ENCODE data around the gene HOXA3.

GRCh38 chr7:27172823-27173510 lies 20.6 kb upstream of the HOXA3 start:
- TF ChIP-seq CTCF (IDR thresholded peaks at IDR 0.05; ENCODE audit: low read length) (no peak), EZH2 (optimal IDR thresholded peaks at IDR 0.05; ENCODE audit: low read depth, low read length) (no peak)

Data from MM.1S (cell line).